Mucosa of gallbladder (tissue), 1 donor: ENCODE results near the gene PWP2. TPM values are rescaled to one million over a fixed set of nuclear protein-coding genes. Genes with fewer than 3 reads are reported as not detected.

Experiments
- DNase-seq: peaks from one replicate; pipeline ENCODE4 v3.0.0-alpha.2; 2020; ENCODE audit warnings: low spot score
- total RNA-seq: library from RNA; stranded (reverse); gene quantifications from one replicate; pipeline ENCODE4 v1.2.1, GENCODE V29; 2021
- donor health status: DM: no; HTN: no; CAD: no.

Gene PWP2
- total RNA-seq, result 6.2 TPM

GRCh38 chr21:44107026-44107501, at the start of gene PWP2:
Gene PWP2 (plus strand): TSS chr21:44107399. CDS start chr21:44107417, 18 bp downstream.
- peak; percentile 10 for DNase-seq

GRCh38 chr21:44057960-44058651, 49.1 kb upstream of the PWP2 start:
- DNase-seq, result no peak

DNA sequence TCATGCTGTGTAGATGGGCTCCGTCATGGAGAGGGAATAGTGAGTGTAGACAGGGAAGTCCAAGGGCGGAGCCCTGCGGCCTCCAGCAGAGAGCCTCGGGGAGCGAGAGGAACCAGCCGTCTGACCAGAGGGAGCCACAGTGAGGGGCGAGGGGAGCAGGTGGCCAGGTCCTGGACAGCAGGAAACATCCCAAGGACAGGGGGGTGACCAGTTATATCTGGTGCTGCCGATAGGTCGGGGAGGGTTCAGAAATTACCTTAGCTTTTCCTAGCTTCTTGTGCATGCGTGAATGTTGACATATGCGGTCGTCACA, 48.6 kb upstream of the PWP2 start:
- DNase-seq, result no peak

- DNase-seq, result no peak
Observed at GRCh38 chr21:44058981-44059380, 48.2 kb upstream of the PWP2 start.

GRCh38 chr21:44059710-44060109, 47.5 kb upstream of the PWP2 start:
- no peak for DNase-seq

- no peak for DNase-seq
Observed at GRCh38 chr21:44062380-44062779, 44.8 kb upstream of the PWP2 start.

- no peak for DNase-seq
Observed at GRCh38 chr21:44063151-44063912, 43.9 kb upstream of the PWP2 start.

DNA sequence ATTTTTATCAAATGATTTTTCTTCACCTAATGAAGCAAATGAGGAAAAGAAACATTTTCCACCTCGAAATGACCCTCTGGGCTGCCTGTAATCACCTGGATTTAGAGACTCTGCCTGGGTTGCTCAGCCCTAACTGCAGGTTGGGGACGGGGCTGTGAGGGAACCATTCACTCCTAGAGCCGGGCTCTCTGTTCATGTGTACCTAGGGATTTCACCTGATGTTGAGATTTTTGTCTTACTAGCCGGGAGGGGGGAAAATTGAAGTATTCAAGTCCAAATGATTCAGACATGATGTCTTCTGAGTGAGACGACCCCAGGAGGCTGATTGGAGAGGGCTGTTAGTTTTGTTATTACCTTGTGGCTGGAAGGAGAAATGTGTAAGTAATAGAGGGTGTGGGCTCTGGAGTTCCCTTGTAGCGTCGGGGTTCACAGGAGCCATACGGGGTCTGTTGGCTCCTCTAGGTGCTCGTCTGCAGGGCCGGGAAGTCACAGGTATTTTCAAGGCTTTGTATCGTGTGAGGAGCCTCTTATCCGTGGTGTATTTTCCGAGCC, 42.3 kb upstream of the PWP2 start:
- no peak for DNase-seq

DNA sequence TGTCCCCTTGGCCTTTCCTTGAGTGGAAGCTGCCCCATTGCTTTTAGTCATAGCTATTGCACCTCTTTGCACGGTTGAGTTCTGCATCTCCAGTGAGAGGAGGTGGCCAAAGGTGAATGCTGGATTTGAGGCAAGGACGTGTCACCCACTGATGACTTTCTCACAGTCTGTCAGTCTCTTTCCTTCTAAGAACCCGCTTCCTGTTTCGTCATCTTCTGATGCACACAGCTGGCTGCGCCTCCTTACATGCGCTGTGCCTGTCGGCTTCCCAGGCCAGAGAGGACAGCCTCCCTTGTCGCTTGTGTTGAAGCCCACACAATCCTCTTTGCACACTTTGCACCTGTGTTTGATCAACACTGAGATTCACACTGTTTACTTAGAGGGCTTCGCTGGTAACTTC, 41.8 kb upstream of the PWP2 start:
- no peak for DNase-seq

- no peak for DNase-seq
Observed at GRCh38 chr21:44066116-44066515, 41.1 kb upstream of the PWP2 start.

GRCh38 chr21:44067011-44067839, 40.0 kb upstream of the PWP2 start:
- no peak for DNase-seq

- no peak for DNase-seq
Observed at GRCh38 chr21:44070391-44070790, 36.8 kb upstream of the PWP2 start.

DNA sequence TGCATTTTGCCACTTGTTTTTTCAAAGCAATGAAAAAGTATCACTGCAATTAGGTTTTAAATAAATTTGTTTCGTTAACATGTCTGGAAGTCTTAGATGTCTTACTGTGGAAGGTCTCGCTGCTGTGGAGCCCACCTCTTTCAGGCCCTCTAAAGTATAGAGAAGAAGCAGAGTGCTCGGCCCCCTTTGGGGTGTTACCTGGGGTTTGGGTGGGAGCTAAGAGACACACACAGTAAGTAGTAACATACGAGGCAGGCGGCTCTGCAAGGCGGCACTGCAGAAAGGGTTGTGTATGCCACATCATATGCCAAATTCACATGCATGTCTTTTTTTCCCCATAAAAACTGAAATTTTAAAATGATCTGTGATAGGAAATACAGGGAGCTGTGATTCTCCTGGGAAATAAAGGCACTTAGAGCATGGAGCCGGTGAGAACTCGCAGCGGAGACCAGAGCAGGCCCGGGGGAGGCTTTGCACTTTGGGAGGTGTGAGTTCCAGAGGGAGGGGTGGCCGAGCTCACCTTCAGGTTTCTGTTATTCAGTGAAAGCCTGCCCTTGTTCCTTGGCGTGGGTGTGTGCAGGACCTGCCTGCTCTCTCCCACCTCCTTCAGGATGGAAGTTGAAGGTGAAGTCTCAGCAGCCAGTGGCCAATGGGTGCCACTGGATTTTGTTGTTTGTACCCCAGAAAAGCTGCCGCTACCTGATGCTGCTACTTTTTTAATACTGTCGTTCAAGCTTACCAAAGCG, 35.7 kb upstream of the PWP2 start:
- DNase-seq, result no peak

DNA sequence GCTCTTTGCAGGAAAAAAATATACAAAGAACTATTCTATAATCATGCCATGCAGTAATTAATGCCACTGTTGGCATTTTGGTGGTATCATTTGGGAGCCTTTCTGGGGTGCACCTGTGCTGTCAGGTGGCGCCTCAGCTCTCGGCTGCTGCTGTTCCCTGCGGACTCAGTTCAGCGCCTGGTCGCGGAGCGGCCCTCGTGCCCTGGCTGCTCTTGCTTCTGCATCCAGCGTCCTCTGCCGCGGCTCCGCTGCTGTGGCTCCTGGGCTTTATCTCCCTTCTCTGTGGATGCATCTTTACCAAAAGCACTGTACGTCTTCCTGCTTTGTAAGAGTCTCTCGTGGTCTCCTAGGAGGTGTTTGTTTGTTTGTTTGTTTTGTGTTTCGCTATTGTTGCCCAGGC, 35.1 kb upstream of the PWP2 start:
- DNase-seq, result no peak

GRCh38 chr21:44074315-44074958, 32.8 kb upstream of the PWP2 start:
- DNase-seq, result no peak

- DNase-seq, result no peak
Observed at GRCh38 chr21:44076316-44076715, 30.9 kb upstream of the PWP2 start.

GRCh38 chr21:44078411-44078981, 28.7 kb upstream of the PWP2 start:
- no peak for DNase-seq

- DNase-seq, result no peak
Observed at GRCh38 chr21:44079446-44079845, 27.8 kb upstream of the PWP2 start.

- DNase-seq, result no peak
Observed at GRCh38 chr21:44079846-44080245, 27.4 kb upstream of the PWP2 start.

GRCh38 chr21:44082648-44083440, 24.4 kb upstream of the PWP2 start:
- DNase-seq, result no peak
